IMR-90 (cell line): ENCODE measurements around the gene SELENOT. TPM values are rescaled to one million over a fixed set of nuclear protein-coding genes. Genes with fewer than 3 reads are reported as not detected.

Source experiments
- ATAC-seq: fragments of 200-7000 bp; cut with Tn5 transposase; 2 replicates; pipeline ENCODE4 v1.9.1; 2020; ENCODE audit warnings: low read depth, mild to moderate bottlenecking, moderate library complexity
- BruUV-seq: library from RNA; stranded (reverse); fragments of 400-500 nt; replicated peaks from 2 replicates; lab custom pipeline; 2021; lab: Mats Ljungman, UMichigan
- CTCF ChIA-PET: fragments of 300-600 bp; formaldehyde crosslinking; extraction: SDS; loops from one replicate; lab custom pipeline; 2021; ENCODE audit warnings: antibody characterized with exemption; lab: Yijun Ruan, JAX
- POLR2A ChIA-PET: fragments of 300-600 bp; sonication (Branson Sonifier 250); formaldehyde crosslinking; loops from one replicate; lab custom pipeline; 2022; ENCODE audit warnings: antibody characterized with exemption; ENCODE audit not compliant: unreplicated experiment; lab: Charles Lee
- DNase-seq: peaks from one replicate; pipeline ENCODE4 v3.0.0; 2013
- H2AFZ ChIP-seq: replicated peaks from 2 replicates; pipeline ENCODE3; 2013; ENCODE audit warnings: low read length, mild to moderate bottlenecking; ENCODE audit not compliant: poor library complexity
- H2AK5ac ChIP-seq: 2 replicates; pipeline ENCODE4 v1.6.1; 2013; ENCODE audit warnings: low read depth, low read length, inconsistent platforms
- H2AK9ac ChIP-seq: replicated peaks from 2 replicates; pipeline ENCODE3; 2013; ENCODE audit warnings: mild to moderate bottlenecking, low read depth, low read length, moderate library complexity; ENCODE audit not compliant: poor library complexity
- H2BK120ac ChIP-seq: 2 replicates; pipeline ENCODE4 v1.6.1; 2013; ENCODE audit warnings: low read depth, low read length, inconsistent platforms
- H2BK15ac ChIP-seq: 3 replicates; pipeline ENCODE4 v1.6.1; 2013; ENCODE audit warnings: low read depth, low read length, inconsistent platforms
- H2BK20ac ChIP-seq: 2 replicates; pipeline ENCODE4 v1.6.1; 2013; ENCODE audit warnings: low read depth, mild to moderate bottlenecking, inconsistent platforms, low read length, moderate library complexity
- H2BK5ac ChIP-seq: 2 replicates; pipeline ENCODE4 v1.6.1; 2013; ENCODE audit warnings: mild to moderate bottlenecking, low read depth, low read length, inconsistent platforms; ENCODE audit not compliant: poor library complexity, severe bottlenecking
- H3K14ac ChIP-seq: replicated peaks from 2 replicates; pipeline ENCODE4 v1.6.1; 2013; ENCODE audit warnings: low read depth, low read length, inconsistent platforms
- H3K18ac ChIP-seq: 2 replicates; pipeline ENCODE4 v1.6.1; 2013; ENCODE audit warnings: low read depth, low read length, control low read depth
- H3K23ac ChIP-seq: 2 replicates; pipeline ENCODE4 v1.6.1; 2013; ENCODE audit warnings: low read depth, low read length, inconsistent platforms
- H3K27ac ChIP-seq: 2 replicates; pipeline ENCODE4 v1.5.1; 2013; ENCODE audit warnings: mild to moderate bottlenecking, control low read depth, low read length; ENCODE audit not compliant: insufficient read depth
- H3K27me3 ChIP-seq: 2 replicates; pipeline ENCODE4 v1.6.1; 2013; ENCODE audit warnings: low read length; ENCODE audit not compliant: control insufficient read depth, insufficient read depth
- H3K36me3 ChIP-seq: 2 replicates; pipeline ENCODE4 v1.6.1; 2013; ENCODE audit warnings: low read length, mixed read lengths; ENCODE audit not compliant: control insufficient read depth, insufficient read depth
- H3K4ac ChIP-seq: 2 replicates; pipeline ENCODE4 v1.6.1; 2013; ENCODE audit warnings: low read depth, low read length, inconsistent platforms
- H3K4me1 ChIP-seq: 2 replicates; pipeline ENCODE4 v1.6.1; 2013; ENCODE audit warnings: low read length, mixed read lengths; ENCODE audit not compliant: control insufficient read depth, insufficient read depth
- H3K4me2 ChIP-seq: 2 replicates; pipeline ENCODE4 v1.6.1; 2013; ENCODE audit warnings: low read depth, mild to moderate bottlenecking, control low read depth, low read length, moderate library complexity
- H3K4me3 ChIP-seq: 2 replicates; pipeline ENCODE4 v1.5.1; 2013; ENCODE audit warnings: low read depth, mild to moderate bottlenecking, control low read depth, low read length, moderate library complexity; ENCODE audit not compliant: insufficient read depth
- H3K56ac ChIP-seq: 2 replicates; pipeline ENCODE4 v1.6.1; 2013; ENCODE audit warnings: low read length, inconsistent platforms; ENCODE audit not compliant: insufficient read depth; ENCODE audit errors: extremely low read depth
- H3K79me1 ChIP-seq, 2 experiments: 2 replicates each; pipeline ENCODE4 v1.6.1; 2013; ENCODE audit warnings: low read length in 2 of 2, inconsistent platforms in 1 of 2, low read depth in 1 of 2
- H3K9ac ChIP-seq: 2 replicates; pipeline ENCODE4 v1.6.1; 2013; ENCODE audit warnings: low read depth, low read length, control low read depth
- H3K9me1 ChIP-seq: 2 replicates; pipeline ENCODE4 v1.6.1; 2013; ENCODE audit warnings: low read length, inconsistent platforms; ENCODE audit not compliant: insufficient read depth
- H3K9me3 ChIP-seq: 2 replicates; pipeline ENCODE4 v1.6.1; 2013; ENCODE audit warnings: low read length; ENCODE audit not compliant: control insufficient read depth, insufficient read depth
- H4K20me1 ChIP-seq: 2 replicates; pipeline ENCODE4 v1.6.1; 2013; ENCODE audit warnings: low read length, inconsistent platforms; ENCODE audit not compliant: insufficient read depth
- H4K5ac ChIP-seq: 2 replicates; pipeline ENCODE4 v1.6.1; 2013; ENCODE audit warnings: mild to moderate bottlenecking, low read depth, low read length, control low read depth
- H4K8ac ChIP-seq, 2 experiments: 2 replicates each; pipeline ENCODE4 v1.6.1; 2013; ENCODE audit warnings: low read depth in 2 of 2, low read length in 2 of 2, control low read depth in 1 of 2, inconsistent platforms in 1 of 2
- H4K91ac ChIP-seq: 2 replicates; pipeline ENCODE4 v1.6.1; 2013; ENCODE audit warnings: low read depth, low read length, inconsistent platforms; ENCODE audit not compliant: insufficient read depth
- CEBPB ChIP-seq: IDR thresholded peaks from 2 replicates; pipeline ENCODE4 v1.6.1; 2012; ENCODE audit warnings: low read depth, low read length, improper control_type of control experiment
- CHD1 ChIP-seq: IDR thresholded peaks from 2 replicates; pipeline ENCODE4 v1.6.1; 2012; ENCODE audit warnings: low read depth, low read length, improper control_type of control experiment
- FOS ChIP-seq: fragments of 150-350 bp; IDR thresholded peaks from 2 replicates; pipeline ENCODE4 v1.6.1; 2016; ENCODE audit warnings: low read depth, low read length
- MAFK ChIP-seq: IDR thresholded peaks from 2 replicates; pipeline ENCODE4 v1.6.1; 2012; ENCODE audit warnings: low read depth, low read length, improper control_type of control experiment
- MAZ ChIP-seq: IDR thresholded peaks from 2 replicates; pipeline ENCODE4 v1.6.1; 2012; ENCODE audit warnings: low read depth, mild to moderate bottlenecking, low read length, improper control_type of control experiment, moderate library complexity, borderline replicate concordance
- MXI1 ChIP-seq: IDR thresholded peaks from 2 replicates; pipeline ENCODE4 v1.6.1; 2012; ENCODE audit warnings: low read depth, mild to moderate bottlenecking, low read length, moderate library complexity, borderline replicate concordance
- RAD21 ChIP-seq: IDR thresholded peaks from 2 replicates; pipeline ENCODE4 v1.6.1; 2012; ENCODE audit warnings: low read length, improper control_type of control experiment
- RFX5 ChIP-seq: IDR thresholded peaks from 2 replicates; pipeline ENCODE4 v1.8.0; 2012; ENCODE audit warnings: low read depth, mild to moderate bottlenecking, low read length, moderate library complexity
- WGBS, 2 experiments: methylation state at CpG; one replicate each; pipeline versions ENCODE4 v1.1.5 to v1.1.7; 2013; ENCODE audit warnings: missing lambda C conversion rate in 2 of 2; ENCODE audit not compliant: insufficient read length in 1 of 2; ENCODE audit errors: extremely low coverage in 2 of 2; 5-methylcytosine and 5-hydroxymethylcytosine counted together
- dilution Hi-C: fragments of 300-500 bp; cut with HindIII; formaldehyde crosslinking; loops from one replicate; pipeline ENCODE4 v1.14.3; 2018; ENCODE audit warnings: low sequenced_read_pairs; ENCODE audit not compliant: unreplicated experiment
- in situ Hi-C: fragments of 300-500 bp; cut with MboI; formaldehyde crosslinking; loops from 3 replicates; pipeline ENCODE4 v1.14.3; 2019; ENCODE audit warnings: low sequenced_read_pairs, inconsistent platforms, mixed read lengths
- intact Hi-C: fragments of 100-400 bp; cut with micrococcal nuclease; formaldehyde crosslinking; loops from 2 replicates; pipeline ENCODE4 v1.10.0; 2022
- polyA plus RNA-seq, 3 experiments: library from polyadenylated mRNA; depleted of rRNA; stranded (reverse); fragments of >200 nt; gene quantifications; 2 replicates each; pipeline ENCODE4 v1.2.3, GENCODE V29; 2012; ENCODE audit warnings: low replicate concordance in 1 of 3
- total RNA-seq: library from RNA; depleted of rRNA; stranded (reverse); fragments of >200 nt; gene quantifications from 2 replicates; pipeline ENCODE4 v1.2.3, GENCODE V29; 2012
- TF ChIP-seq, protein P1 (sequence below): fragments of 150-350 bp; IDR thresholded peaks from 2 replicates; pipeline ENCODE4 v1.6.1; 2016; ENCODE audit warnings: low read depth, mild to moderate bottlenecking, low read length, moderate library complexity, borderline replicate concordance
- TF ChIP-seq, protein P2 (sequence below): fragments of 150-350 bp; IDR thresholded peaks from 2 replicates; pipeline ENCODE4 v1.6.1; 2017; ENCODE audit warnings: mild to moderate bottlenecking, antibody characterized with exemption, low read length, low read depth

Gene SELENOT
- total and polyA plus RNA-seq, 2 of the 4 experiments (the other 2 are of a cell fraction), result 365 to 415 TPM

DNA sequence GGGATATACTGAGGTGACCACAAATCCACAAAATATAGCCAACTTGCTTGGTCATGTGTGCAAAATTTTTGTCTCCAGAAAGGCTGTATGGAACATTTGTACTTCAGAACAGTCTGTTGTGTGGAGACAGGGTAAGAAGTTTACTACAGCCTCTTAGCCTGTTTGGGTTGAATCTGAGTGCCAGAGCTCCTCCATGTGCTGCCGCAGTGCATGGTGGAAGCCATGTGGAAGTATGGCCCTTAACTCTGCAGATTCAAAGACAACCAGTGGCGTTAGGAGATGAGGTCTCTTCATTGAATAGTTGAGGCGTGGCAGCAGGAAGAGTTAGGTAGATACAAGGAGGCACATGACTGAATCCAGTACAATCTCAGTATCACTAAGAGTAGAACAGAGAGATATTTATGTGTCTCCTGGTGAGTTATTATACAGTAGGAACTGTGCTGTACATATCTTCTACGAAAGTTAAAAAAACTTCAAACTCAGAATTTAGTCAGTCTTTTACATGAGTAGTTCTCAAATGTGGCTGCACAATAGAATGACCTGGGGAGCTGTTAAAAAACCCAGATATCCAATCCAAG lies 47.2 kb upstream of the SELENOT start:
- Histone ChIP-seq H2BK15ac (no peak overlapping the region), H3K9ac (no peak overlapping the region), H3K27ac (no peak overlapping the region), H2BK20ac (no peak overlapping the region), H4K8ac (no peak overlapping the region), H3K4me2 (no peak overlapping the region), H4K5ac (no peak overlapping the region), H2BK5ac (no peak overlapping the region), H2BK120ac (no peak overlapping the region), H3K14ac (no peak overlapping the region), H3K36me3 (peaks cover 12% of the 10 kb centered on the region), H2AK9ac (no peak overlapping the region), H4K20me1 (no peaks in the 10 kb centered on the region; the same call in 1 of the 2 replicates), H4K91ac (no peak overlapping the region), H3K4me3 (no peak overlapping the region), H3K56ac (no peak overlapping the region), H3K9me1 (peaks cover 2% of the 10 kb centered on the region; the same call in 1 of the 2 replicates), H2AFZ (no peak overlapping the region), H3K18ac (no peak overlapping the region), H3K9me3 (no peaks in the 10 kb centered on the region), H3K23ac (0 out of 2 replicates have a peak overlapping the region, but pooled peaks have one; percentile 25), H3K4me1 (no peaks in the 10 kb centered on the region), H2AK5ac (no peak overlapping the region), H3K4ac (no peak overlapping the region), H3K79me1 (peaks cover 10 to 35% of the 10 kb centered on the region in 2 experiments; a peak in 3 of 4 replicates), H3K27me3 (no peaks in the 10 kb centered on the region)
- WGBS, 2 experiments, result 100% methylated on average over 1 of the region's 4 CpGs; no CpG with 5 or more reads in 1 of the 2 experiments
- DNase-seq, result no peak
- POLR2A ChIA-PET, result interaction anchor here (0.6 kb wide), 1 partner anchor 148 kb away, joined by 4 read pairs; no protein-coding TSS in a partner anchor
- no peak for TF ChIP-seq MAZ
- TF ChIP-seq RFX5, result no peak
- no peak for TF ChIP-seq MXI1
- TF ChIP-seq CEBPB, result no peak
- TF ChIP-seq RAD21, result no peak
- TF ChIP-seq, protein P1, sequence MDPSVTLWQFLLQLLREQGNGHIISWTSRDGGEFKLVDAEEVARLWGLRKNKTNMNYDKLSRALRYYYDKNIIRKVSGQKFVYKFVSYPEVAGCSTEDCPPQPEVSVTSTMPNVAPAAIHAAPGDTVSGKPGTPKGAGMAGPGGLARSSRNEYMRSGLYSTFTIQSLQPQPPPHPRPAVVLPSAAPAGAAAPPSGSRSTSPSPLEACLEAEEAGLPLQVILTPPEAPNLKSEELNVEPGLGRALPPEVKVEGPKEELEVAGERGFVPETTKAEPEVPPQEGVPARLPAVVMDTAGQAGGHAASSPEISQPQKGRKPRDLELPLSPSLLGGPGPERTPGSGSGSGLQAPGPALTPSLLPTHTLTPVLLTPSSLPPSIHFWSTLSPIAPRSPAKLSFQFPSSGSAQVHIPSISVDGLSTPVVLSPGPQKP, result no peak
- no peak for TF ChIP-seq MAFK
- no peak for TF ChIP-seq FOS
- no peak for TF ChIP-seq CHD1
- TF ChIP-seq, protein P2, sequence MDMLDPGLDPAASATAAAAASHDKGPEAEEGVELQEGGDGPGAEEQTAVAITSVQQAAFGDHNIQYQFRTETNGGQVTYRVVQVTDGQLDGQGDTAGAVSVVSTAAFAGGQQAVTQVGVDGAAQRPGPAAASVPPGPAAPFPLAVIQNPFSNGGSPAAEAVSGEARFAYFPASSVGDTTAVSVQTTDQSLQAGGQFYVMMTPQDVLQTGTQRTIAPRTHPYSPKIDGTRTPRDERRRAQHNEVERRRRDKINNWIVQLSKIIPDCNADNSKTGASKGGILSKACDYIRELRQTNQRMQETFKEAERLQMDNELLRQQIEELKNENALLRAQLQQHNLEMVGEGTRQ, result no peak
- intact Hi-C loops, result no loop called here
- in situ Hi-C loops, result no loop called here
- CTCF ChIA-PET, result no interaction called here
- BruUV-seq, result no TSS peak
- no peak for ATAC-seq
- dilution Hi-C loops, result no loop called here
